GM18505 (cell line): ENCODE measurements around the gene C3orf52.
"Not testable (repeated sequence)": the region's sequence is repeated elsewhere in the genome, so short reads cannot be mapped to it uniquely, and the experiment has no call there.

Experiments used
- ATAC-seq: cut with Tn5 transposase; IDR thresholded peaks from one replicate; pipeline ENCODE4 v1.9.1; 2021; ENCODE audit not compliant: unreplicated experiment
- POLR2A ChIP-seq: IDR thresholded peaks from 4 replicates; pipeline ENCODE4 v1.6.1; 2011; ENCODE audit warnings: borderline replicate concordance; ENCODE audit not compliant: insufficient read depth, insufficient read length; ENCODE audit errors: extremely low read depth

C3orf52 gene

DNA sequence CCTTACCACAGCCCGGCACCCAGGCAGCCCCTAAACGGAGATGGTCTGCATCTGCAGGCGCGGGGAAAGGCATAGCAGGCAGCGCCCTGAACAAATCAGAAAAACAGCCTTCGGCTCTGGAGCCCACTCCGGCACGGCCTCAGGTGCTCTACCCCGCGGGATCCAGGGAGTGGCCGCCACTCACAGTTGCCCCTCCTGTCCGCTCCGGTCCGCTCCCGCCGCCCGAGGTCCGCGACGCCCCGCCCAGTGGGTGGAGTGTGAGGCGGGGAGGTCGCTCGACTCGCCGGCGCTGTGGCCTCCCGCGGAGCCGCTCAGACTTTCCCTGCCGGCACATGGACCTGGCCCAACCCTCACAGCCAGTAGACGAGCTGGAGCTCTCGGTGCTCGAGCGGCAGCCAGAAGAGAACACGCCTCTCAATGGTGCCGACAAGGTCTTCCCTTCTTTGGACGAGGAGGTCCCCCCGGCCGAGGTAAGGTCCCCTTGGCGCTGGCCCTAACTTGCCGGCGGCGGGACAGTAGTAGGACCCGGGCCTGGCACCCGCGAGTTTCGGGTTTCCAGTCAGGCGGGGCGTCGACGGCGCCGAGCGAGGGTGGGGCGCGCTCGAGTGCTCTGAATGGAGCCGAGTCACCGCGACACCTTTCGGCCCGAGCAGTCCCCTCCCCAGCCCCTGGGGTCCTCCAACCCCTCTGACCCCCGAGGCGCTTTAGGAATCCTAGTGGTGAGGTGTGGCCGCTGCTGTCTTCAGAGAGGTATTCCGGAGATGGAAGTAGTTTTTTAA, at the start of gene C3orf52:
TSS of gene C3orf52 (plus strand) at position 314 of the 779 bp plus-strand sequence. CDS start at position 333, 19 bp downstream.
- peak; percentile 34 for TF ChIP-seq POLR2A
- ATAC-seq: peak; percentile 83

- ATAC-seq: not testable (repeated sequence)
Observed at GRCh38 chr3:112037194-112037593, 49.0 kb upstream of the C3orf52 start.

DNA sequence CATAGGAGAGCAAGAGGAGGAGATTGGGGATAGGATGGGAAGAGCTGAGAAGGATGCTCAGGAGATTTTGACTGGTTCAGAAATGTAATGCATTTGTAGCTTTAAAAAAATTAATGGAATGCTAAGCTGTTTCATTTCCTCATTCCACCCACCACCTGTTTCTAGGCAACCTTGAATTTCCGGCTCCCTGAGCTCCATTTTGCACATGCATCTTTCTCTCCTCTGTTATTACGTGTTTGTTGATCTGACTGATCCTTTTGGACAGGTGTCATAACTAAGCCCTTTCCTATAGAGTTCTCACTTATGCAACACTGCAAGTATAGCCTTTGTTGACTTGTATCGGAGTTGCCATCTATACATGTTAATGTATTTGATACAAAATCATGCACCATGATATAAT, 47.3 kb upstream of the C3orf52 start:
- ATAC-seq: no peak
- TF ChIP-seq POLR2A: no peak

GRCh38 chr3:112041321-112041720, 44.9 kb upstream of the C3orf52 start:
- no peak for TF ChIP-seq POLR2A

GRCh38 chr3:112042842-112043280, 43.3 kb upstream of the C3orf52 start:
- no peak for TF ChIP-seq POLR2A
- ATAC-seq: no peak

More at GRCh38 chr3:112041321-112041720, 44.9 kb upstream of the C3orf52 start:
- no peak for ATAC-seq

- peak; percentile 87 for ATAC-seq
- no peak for TF ChIP-seq POLR2A
Observed at GRCh38 chr3:112043621-112044201, 42.5 kb upstream of the C3orf52 start.

GRCh38 chr3:112046599-112046998, 39.6 kb upstream of the C3orf52 start:
- ATAC-seq: no peak
- TF ChIP-seq POLR2A: no peak

GRCh38 chr3:112047264-112047663, 38.9 kb upstream of the C3orf52 start:
- no peak for TF ChIP-seq POLR2A
- ATAC-seq: no peak

DNA sequence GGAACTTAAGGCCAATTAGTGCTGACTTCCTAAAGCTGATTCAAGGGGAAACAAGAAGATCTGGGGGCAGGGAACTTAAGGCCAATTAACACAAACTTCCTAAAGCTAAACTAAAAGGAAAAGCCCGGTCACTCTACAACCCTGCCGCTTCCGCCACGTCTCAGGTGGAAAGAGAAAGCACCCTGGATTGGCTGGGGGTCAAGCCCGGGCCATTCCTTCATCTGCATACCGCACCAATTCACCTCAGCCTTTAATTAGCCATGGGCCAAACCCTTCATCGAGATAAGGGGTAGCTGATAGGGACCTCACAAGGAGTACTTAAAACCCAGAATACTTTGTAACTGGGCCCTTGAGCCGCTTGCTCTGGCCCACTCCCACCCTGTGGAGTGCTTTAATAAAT, 37.3 kb upstream of the C3orf52 start:
- ATAC-seq: no peak
- TF ChIP-seq POLR2A: no peak

- no peak for ATAC-seq
- TF ChIP-seq POLR2A: no peak
Observed at GRCh38 chr3:112053229-112053628, 33.0 kb upstream of the C3orf52 start.

DNA sequence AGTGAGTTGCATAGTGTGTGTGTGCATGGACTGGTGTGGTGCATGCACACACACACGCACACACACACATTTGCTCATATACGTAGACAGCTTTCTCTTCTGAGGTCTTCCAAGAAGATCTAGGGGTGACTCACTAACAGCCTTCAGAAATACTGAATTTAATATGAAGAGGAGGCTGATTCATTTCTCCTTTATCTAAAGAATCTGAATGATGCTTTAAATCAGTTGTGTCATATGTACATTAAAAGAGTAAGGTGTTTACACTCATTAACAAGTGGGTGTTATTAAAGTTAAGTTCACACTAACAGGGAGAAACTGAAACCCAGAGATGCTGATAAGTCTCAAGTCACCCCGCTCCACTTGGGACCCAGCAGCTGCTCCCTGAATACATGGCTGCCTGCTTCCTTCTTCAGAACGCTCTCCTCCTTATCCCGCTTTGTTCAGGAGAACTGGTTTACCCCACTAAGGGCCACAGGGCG, 29.7 kb upstream of the C3orf52 start:
- ATAC-seq: no peak
- no peak for TF ChIP-seq POLR2A

GRCh38 chr3:112059497-112059896, 26.7 kb upstream of the C3orf52 start:
- ATAC-seq: no peak
- TF ChIP-seq POLR2A: no peak

- no peak for ATAC-seq
Observed at GRCh38 chr3:112061152-112061551, 25.0 kb upstream of the C3orf52 start.

DNA sequence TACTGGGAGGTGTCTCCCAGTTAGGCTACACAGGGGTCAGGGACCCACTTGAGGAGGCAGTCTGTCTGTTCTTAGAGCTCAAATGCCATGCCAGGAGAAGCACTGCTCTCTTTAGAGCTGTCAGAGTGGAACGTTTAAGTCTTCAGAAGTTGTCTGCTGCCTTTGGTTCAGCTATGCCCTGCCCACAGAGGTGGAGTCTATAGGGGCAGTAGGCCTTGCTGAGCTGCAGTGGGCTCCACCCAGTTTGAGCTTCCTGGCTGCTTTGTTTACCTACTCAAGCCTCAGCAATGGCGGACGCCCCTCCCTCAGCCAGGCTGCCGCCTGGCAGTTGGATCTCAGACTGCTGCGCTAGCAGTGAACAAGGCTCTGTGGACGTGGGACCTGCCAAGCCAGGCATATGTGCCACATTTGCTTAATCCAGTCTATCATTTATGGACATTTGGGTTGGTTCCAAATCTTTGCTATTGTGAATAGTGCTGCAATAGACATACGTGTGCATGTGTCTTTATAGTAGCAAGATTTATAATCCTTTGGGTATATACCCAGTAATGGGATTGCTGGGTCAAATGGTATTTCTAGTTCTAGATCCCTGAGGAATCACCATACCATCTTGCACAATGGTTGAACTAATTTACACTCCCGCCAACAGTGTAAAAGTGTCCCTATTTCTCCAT, 13.7 kb upstream of the C3orf52 start:
- not testable (repeated sequence) for ATAC-seq

More at GRCh38 chr3:112061152-112061551, 25.0 kb upstream of the C3orf52 start:
- no peak for TF ChIP-seq POLR2A
